Measurements from ENCODE around the gene YY1AP1.

YY1AP1 gene

GRCh38 chr1:155652951-155653350 lies 35.6 kb downstream of the YY1AP1 start:
- Histone ChIP-seq H3K18ac (ENCODE audit: low read depth in 1 of 2, low read length in 2 of 2) (no peak overlapping the region), H3K4me1 (ENCODE audit: control insufficient read depth, insufficient read depth, low read depth, low read length) (no peaks in the 10 kb centered on the region), H4K91ac (ENCODE audit: low read length) (no peak overlapping the region), H2AFZ (ENCODE audit: low read depth, low read length) (no peak overlapping the region), H2BK5ac (ENCODE audit: low read depth, low read length, poor library complexity, severe bottlenecking) (no peak overlapping the region), H2BK120ac (ENCODE audit: low read depth, low read length) (no peak overlapping the region), H2BK12ac (ENCODE audit: low read length in 2 of 2) (no peak overlapping the region), H2BK15ac (ENCODE audit: low read depth, poor library complexity, severe bottlenecking) (no peak overlapping the region), H3K4ac (ENCODE audit: low read depth in 1 of 2, low read length in 2 of 2) (no peak overlapping the region), H3K79me1 (replicated peaks; ENCODE audit: low read length, poor library complexity, severe bottlenecking) (no peaks in the 10 kb centered on the region), H2AK5ac (ENCODE audit: low read length, severe bottlenecking) (no peak overlapping the region), H3K36me3 (ENCODE audit: control insufficient read depth in 1 of 2, insufficient read depth in 2 of 2, low read depth in 1 of 2, low read length in 2 of 2) (no peaks in the 10 kb centered on the region), H3K23ac (ENCODE audit: low read length in 2 of 2) (no peak overlapping the region), H3K9me3 (ENCODE audit: control insufficient read depth, low read length) (no peaks in the 10 kb centered on the region), H3K4me2 (ENCODE audit: low read length, poor library complexity, severe bottlenecking) (no peak overlapping the region), H4K8ac (ENCODE audit: low read length) (no peak overlapping the region), H3K27ac (ENCODE audit: low read length, poor library complexity, severe bottlenecking) (no peak overlapping the region), H3K9ac (ENCODE audit: low read length) (no peak overlapping the region), H3K27me3 (ENCODE audit: control insufficient read depth in 1 of 2, insufficient read depth in 1 of 2, low read length in 2 of 2) (no peaks in the 10 kb centered on the region), H3K14ac (ENCODE audit: low read length in 2 of 2) (no peak overlapping the region), H3K4me3 (ENCODE audit: insufficient read depth in 1 of 2, low read depth in 1 of 2, low read length in 2 of 2) (no peak overlapping the region)
- DNase-seq: no peak
- WGBS: 96% methylated on average over 3 of the region's 3 CpGs

GRCh38 chr1:155651861-155652661 lies 36.5 kb downstream of the YY1AP1 start:
- no peak for DNase-seq
- H2BK120ac ChIP-seq (ENCODE audit: low read depth, low read length): no peak overlapping the region
- H3K18ac ChIP-seq (ENCODE audit: low read depth in 1 of 2, low read length in 2 of 2): no peak overlapping the region
- no peak overlapping the region for H3K4ac ChIP-seq (ENCODE audit: low read depth in 1 of 2, low read length in 2 of 2)
- no peak overlapping the region for H3K14ac ChIP-seq (ENCODE audit: low read length in 2 of 2)
- H3K4me2 ChIP-seq (ENCODE audit: low read length, poor library complexity, severe bottlenecking): no peak overlapping the region
- no peak overlapping the region for H3K23ac ChIP-seq (ENCODE audit: low read length in 2 of 2)
- H2BK5ac ChIP-seq (ENCODE audit: low read depth, low read length, poor library complexity, severe bottlenecking): no peak overlapping the region
- peak overlapping the region in 1 of 2 experiments; percentile 57 for H3K4me3 ChIP-seq (ENCODE audit: insufficient read depth in 1 of 2, low read depth in 1 of 2, low read length in 2 of 2)
- no peaks in the 10 kb centered on the region for H3K4me1 ChIP-seq (ENCODE audit: control insufficient read depth, insufficient read depth, low read depth, low read length)
- no peak overlapping the region for H4K8ac ChIP-seq (ENCODE audit: low read length)
- no peaks in the 10 kb centered on the region for H3K27me3 ChIP-seq (ENCODE audit: control insufficient read depth in 1 of 2, insufficient read depth in 1 of 2, low read length in 2 of 2)
- no peak overlapping the region for H2AFZ ChIP-seq (ENCODE audit: low read depth, low read length)
- H3K9me3 ChIP-seq (ENCODE audit: control insufficient read depth, low read length): no peaks in the 10 kb centered on the region
- no peaks in the 10 kb centered on the region for H3K36me3 ChIP-seq (ENCODE audit: control insufficient read depth in 1 of 2, insufficient read depth in 2 of 2, low read depth in 1 of 2, low read length in 2 of 2)
- H2BK15ac ChIP-seq (ENCODE audit: low read depth, poor library complexity, severe bottlenecking): no peak overlapping the region
- H4K91ac ChIP-seq (ENCODE audit: low read length): no peak overlapping the region
- WGBS: 84% methylated on average over 3 of the region's 3 CpGs
- H3K9ac ChIP-seq (ENCODE audit: low read length): peak overlapping the region; percentile 76
- no peaks in the 10 kb centered on the region for H3K79me1 ChIP-seq (replicated peaks; ENCODE audit: low read length, poor library complexity, severe bottlenecking)
- no peak overlapping the region for H2AK5ac ChIP-seq (ENCODE audit: low read length, severe bottlenecking)
- no peak overlapping the region for H3K27ac ChIP-seq (ENCODE audit: low read length, poor library complexity, severe bottlenecking)
- H2BK12ac ChIP-seq (ENCODE audit: low read length in 2 of 2): no peak overlapping the region

DNA sequence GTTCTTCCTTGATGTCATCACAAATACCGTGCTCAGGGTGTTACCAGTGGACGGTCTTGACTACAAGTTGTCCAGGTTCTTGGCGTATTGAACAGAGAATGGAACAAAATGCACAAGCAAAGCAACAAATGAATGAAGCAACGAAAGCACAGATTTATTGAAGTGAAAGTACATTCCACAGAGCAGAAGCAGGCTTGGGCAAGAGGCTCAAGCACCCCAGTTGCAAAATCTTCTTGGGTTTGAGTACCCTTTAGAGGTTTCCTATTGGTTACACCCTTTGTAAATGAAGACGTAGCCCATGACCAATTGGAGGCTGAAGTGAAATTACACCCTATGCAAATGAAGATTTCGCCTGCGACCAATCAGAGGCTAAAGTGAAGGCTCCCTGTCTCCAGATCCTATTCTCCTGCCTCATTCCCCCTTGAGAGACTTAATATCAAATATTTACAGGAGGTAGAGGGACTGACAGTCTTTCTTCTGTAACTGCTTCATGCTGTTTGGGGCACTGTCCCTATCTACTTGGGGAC lies 38.3 kb downstream of the YY1AP1 start:
- WGBS: 96% methylated on average over 7 of the region's 7 CpGs
- H3K18ac ChIP-seq (ENCODE audit: low read depth in 1 of 2, low read length in 2 of 2): no peak overlapping the region
- H3K27me3 ChIP-seq (ENCODE audit: control insufficient read depth in 1 of 2, insufficient read depth in 1 of 2, low read length in 2 of 2): no peaks in the 10 kb centered on the region
- H3K36me3 ChIP-seq (ENCODE audit: control insufficient read depth in 1 of 2, insufficient read depth in 2 of 2, low read depth in 1 of 2, low read length in 2 of 2): no peaks in the 10 kb centered on the region
- no peak overlapping the region for H3K4ac ChIP-seq (ENCODE audit: low read depth in 1 of 2, low read length in 2 of 2)
- no peak overlapping the region for H3K4me2 ChIP-seq (ENCODE audit: low read length, poor library complexity, severe bottlenecking)
- no peak overlapping the region for H4K91ac ChIP-seq (ENCODE audit: low read length)
- H2BK5ac ChIP-seq (ENCODE audit: low read depth, low read length, poor library complexity, severe bottlenecking): no peak overlapping the region
- H3K9ac ChIP-seq (ENCODE audit: low read length): no peak overlapping the region
- no peak overlapping the region for H2BK15ac ChIP-seq (ENCODE audit: low read depth, poor library complexity, severe bottlenecking)
- H3K14ac ChIP-seq (ENCODE audit: low read length in 2 of 2): no peak overlapping the region
- no peaks in the 10 kb centered on the region for H3K9me3 ChIP-seq (ENCODE audit: control insufficient read depth, low read length)
- H3K4me1 ChIP-seq (ENCODE audit: control insufficient read depth, insufficient read depth, low read depth, low read length): no peaks in the 10 kb centered on the region
- no peak overlapping the region for H2AFZ ChIP-seq (ENCODE audit: low read depth, low read length)
- H3K27ac ChIP-seq (ENCODE audit: low read length, poor library complexity, severe bottlenecking): no peak overlapping the region
- no peaks in the 10 kb centered on the region for H3K79me1 ChIP-seq (replicated peaks; ENCODE audit: low read length, poor library complexity, severe bottlenecking)
- no peak overlapping the region for H2AK5ac ChIP-seq (ENCODE audit: low read length, severe bottlenecking)
- H2BK12ac ChIP-seq (ENCODE audit: low read length in 2 of 2): no peak overlapping the region
- no peak overlapping the region for H2BK120ac ChIP-seq (ENCODE audit: low read depth, low read length)
- no peak overlapping the region for H4K8ac ChIP-seq (ENCODE audit: low read length)
- H3K23ac ChIP-seq (ENCODE audit: low read length in 2 of 2): no peak overlapping the region
- no peak for DNase-seq
- no peak overlapping the region for H3K4me3 ChIP-seq (ENCODE audit: insufficient read depth in 1 of 2, low read depth in 1 of 2, low read length in 2 of 2)

DNA sequence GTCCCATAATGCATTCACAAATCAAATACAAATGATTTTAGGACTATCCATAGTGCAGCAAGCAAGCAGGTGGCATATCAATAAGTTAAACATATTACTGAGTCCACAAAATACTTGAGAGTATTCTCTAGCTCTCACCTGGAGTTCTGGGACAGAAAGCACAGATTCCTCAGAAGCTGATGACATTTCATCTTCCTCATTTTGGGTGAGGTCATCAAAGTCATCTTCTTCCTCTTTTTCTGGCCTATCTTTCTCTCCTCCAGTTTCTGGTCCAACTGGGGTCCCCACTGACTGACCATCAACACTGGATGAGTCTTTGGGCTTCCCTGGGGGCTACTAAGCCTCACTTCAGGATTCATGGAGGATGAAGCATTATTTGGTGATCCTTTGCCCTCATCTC lies 38.9 kb downstream of the YY1AP1 start:
- Histone ChIP-seq H2AK5ac (ENCODE audit: low read length, severe bottlenecking) (no peak overlapping the region), H2BK120ac (ENCODE audit: low read depth, low read length) (no peak overlapping the region), H2BK12ac (ENCODE audit: low read length in 2 of 2) (no peak overlapping the region), H2BK15ac (ENCODE audit: low read depth, poor library complexity, severe bottlenecking) (no peak overlapping the region), H4K91ac (ENCODE audit: low read length) (no peak overlapping the region), H3K4me1 (ENCODE audit: control insufficient read depth, insufficient read depth, low read depth, low read length) (no peaks in the 10 kb centered on the region), H3K18ac (ENCODE audit: low read depth in 1 of 2, low read length in 2 of 2) (no peak overlapping the region), H3K27ac (ENCODE audit: low read length, poor library complexity, severe bottlenecking) (no peak overlapping the region), H3K4ac (ENCODE audit: low read depth in 1 of 2, low read length in 2 of 2) (no peak overlapping the region), H3K14ac (ENCODE audit: low read length in 2 of 2) (no peak overlapping the region), H3K36me3 (ENCODE audit: control insufficient read depth in 1 of 2, insufficient read depth in 2 of 2, low read depth in 1 of 2, low read length in 2 of 2) (no peaks in the 10 kb centered on the region), H3K9ac (ENCODE audit: low read length) (no peak overlapping the region), H3K9me3 (ENCODE audit: control insufficient read depth, low read length) (no peaks in the 10 kb centered on the region), H4K8ac (ENCODE audit: low read length) (no peak overlapping the region), H3K4me2 (ENCODE audit: low read length, poor library complexity, severe bottlenecking) (no peak overlapping the region), H2AFZ (ENCODE audit: low read depth, low read length) (no peak overlapping the region), H2BK5ac (ENCODE audit: low read depth, low read length, poor library complexity, severe bottlenecking) (no peak overlapping the region), H3K4me3 (ENCODE audit: insufficient read depth in 1 of 2, low read depth in 1 of 2, low read length in 2 of 2) (no peak overlapping the region), H3K79me1 (replicated peaks; ENCODE audit: low read length, poor library complexity, severe bottlenecking) (peaks cover 2% of the 10 kb centered on the region), H3K23ac (ENCODE audit: low read length in 2 of 2) (no peak overlapping the region), H3K27me3 (ENCODE audit: control insufficient read depth in 1 of 2, insufficient read depth in 1 of 2, low read length in 2 of 2) (no peaks in the 10 kb centered on the region)
- no peak for DNase-seq
